Mesenteric fat pad (tissue), 1 donor: ENCODE measurements around the gene FBXO48. TPM values are rescaled to one million over a fixed set of nuclear protein-coding genes. Genes with fewer than 3 reads are reported as not detected.

Experiments used
- DNase-seq: peaks from one replicate; pipeline ENCODE4 v3.0.0-alpha.2; 2020; ENCODE audit warnings: low spot score
- total RNA-seq: library from RNA; stranded (reverse); fragmentation: NEBNext Ultra II Directional; extraction: Animal tissue kit (Norgen Biotek cat#: 25700); gene quantifications from one replicate; pipeline ENCODE4 v1.2.1, GENCODE V29; 2021
- donor health status: DM: yes; HTN: yes; CAD: no.

Gene FBXO48
- total RNA-seq, 1 donor from 2014 or later = 1.5 TPM

- no peak for DNase-seq
These were observed 28.4 kb downstream of the FBXO48 start for GRCh38 chr2:68438455-68439303.

GRCh38 chr2:68436270-68436669 lies 30.8 kb downstream of the FBXO48 start:
- no peak for DNase-seq

DNA sequence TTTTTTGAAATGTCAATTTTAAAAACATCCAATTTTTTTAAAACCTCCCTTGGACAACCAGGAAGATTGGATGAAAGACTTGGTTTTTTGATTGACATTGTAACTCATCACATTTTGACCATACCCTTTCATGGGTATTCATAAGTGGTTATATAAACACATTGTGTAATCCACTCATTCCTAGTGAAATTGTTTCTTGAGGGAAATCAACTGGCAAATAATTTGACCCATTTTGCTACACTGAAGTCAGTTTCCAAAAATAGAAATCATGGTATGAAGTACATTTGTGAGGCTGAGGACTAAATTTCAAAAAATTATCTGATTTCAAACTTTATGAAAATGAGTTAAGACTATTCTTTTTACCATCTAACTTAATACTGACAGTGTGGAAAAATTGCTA lies 31.5 kb downstream of the FBXO48 start:
- DNase-seq = no peak

DNA sequence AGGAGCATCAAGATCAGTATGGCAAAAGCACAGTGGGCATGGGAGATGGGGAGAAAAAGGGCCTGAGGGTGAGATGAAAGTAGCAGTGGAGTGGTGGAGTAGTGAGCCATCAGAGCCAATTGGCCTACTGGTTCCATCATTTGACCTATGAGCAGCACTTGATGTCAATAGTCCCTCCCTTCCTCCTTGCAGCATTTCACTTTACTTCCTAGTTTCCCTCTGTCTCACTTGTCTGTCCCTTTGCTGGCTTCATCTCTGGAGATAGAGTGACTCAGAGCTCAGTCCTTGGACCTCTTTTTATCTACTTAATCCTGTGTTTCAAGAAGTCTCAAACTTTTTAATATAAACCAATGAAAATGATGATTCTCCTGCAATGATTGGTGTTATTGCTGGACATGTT lies 32.1 kb downstream of the FBXO48 start:
- no peak for DNase-seq

- DNase-seq = no peak
These were observed 34.1 kb downstream of the FBXO48 start for GRCh38 chr2:68432696-68433658.

- DNase-seq = no peak
These were observed 35.6 kb downstream of the FBXO48 start for GRCh38 chr2:68431316-68431972.

- DNase-seq = no peak
These were observed 37.7 kb downstream of the FBXO48 start for GRCh38 chr2:68429311-68429826.

- no peak for DNase-seq
These were observed 38.3 kb downstream of the FBXO48 start for GRCh38 chr2:68428746-68429145.

- no peak for DNase-seq
These were observed 39.0 kb downstream of the FBXO48 start for GRCh38 chr2:68428126-68428525.

GRCh38 chr2:68426848-68427579 lies 40.1 kb downstream of the FBXO48 start:
- DNase-seq = no peak

DNA sequence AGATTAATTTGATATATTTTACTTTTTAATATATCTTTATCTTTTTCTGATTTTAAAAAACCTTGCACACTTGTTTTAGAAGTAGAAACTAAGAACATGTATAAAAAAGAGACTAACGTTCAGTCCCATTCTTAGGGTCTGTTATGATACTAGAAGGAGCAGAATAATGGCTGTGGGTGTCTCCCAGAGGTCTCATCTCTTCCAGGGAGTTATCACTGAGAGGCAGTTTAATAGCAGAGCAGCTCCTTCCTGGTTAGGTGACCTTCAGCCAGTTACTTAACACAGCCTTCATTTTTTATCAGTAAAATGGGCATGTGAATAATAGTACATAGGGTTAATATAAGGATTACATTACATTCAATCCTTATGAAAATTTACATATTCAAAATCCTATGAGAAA lies 40.6 kb downstream of the FBXO48 start:
- DNase-seq = no peak

- DNase-seq = no peak
These were observed 41.6 kb downstream of the FBXO48 start for GRCh38 chr2:68425503-68425902.

DNA sequence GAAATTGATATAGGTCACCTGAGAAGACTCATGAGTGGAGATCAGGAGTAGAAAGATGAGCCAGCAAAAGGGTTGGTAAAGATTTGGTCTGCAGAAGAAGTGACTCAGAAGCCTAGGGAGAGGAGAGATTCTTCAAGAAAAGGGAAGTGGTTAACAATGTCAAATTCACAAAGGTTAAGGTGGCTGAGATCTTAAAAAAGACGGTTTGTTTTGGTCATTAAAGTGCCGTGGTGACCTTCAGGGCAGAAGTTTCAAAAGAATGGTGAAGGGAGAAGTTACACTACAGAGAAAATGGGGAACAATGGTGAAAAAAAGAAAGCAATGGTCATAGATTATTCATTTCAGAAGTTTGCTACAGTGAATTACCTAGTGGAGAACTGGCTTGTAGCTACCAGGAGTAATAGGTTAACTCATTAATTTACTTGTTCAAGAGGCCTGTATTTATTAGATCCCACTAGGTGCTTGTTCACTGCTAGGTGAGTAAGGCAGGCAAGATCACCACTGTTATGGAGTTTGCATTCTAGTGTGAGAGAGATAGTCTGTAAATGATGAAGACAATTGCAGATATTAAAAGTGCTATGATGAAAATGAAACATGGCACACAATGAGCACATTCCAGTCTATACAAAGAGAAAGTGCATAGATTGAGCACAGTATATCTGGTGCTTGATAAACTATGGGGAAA lies 43.0 kb downstream of the FBXO48 start:
- no peak for DNase-seq

DNA sequence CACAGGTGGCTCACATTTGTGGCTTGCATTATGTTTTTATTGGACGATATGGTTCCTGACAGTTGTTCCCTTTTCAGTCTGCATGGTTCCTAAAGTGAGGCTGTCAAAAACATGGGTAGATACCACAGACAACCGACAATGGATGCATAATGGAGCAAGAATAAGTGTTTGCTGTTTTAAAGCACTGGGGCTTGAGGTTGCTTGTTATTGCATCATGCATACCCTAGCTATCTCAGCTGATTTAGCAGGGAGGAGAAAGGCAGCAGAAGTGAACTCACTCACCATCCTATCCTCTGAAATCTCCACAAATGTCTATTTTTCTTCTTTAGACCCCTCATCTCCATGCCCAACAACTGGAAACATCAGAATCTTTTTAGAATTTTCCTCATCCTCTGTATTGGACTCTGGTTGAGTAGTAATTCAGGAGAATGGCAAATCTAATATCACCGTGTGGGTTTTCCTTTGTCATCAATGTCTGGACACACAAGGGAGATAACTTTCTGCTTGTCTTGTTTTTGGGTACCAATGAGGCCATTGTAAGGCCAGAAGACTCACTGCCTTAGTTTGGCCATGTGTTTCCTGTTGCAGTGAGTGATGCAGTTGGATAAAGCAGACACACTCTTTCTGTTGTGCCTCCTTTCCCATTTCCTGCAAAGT lies 46.7 kb downstream of the FBXO48 start:
- DNase-seq = no peak

DNA sequence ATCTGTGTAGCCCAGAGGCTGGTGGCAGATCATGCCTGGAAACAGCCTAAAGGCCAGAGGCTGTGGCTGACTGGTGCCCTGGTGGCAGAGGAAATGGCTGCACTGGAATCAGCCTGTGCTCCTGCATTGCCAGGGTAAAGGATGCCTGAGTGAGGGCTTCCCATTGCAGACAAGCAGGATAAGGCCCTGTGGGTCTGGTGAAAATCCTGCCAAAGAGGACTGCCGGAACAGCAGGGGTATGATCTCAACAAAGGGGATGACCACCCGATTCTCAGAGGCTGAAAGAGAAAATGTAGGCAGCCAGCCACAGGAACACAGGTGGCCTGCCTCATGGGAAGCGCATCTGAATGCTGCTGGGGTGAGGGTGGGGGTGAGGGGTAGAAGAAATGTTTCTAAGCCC lies 48.2 kb downstream of the FBXO48 start:
- no peak for DNase-seq

- no peak for DNase-seq
These were observed 48.7 kb downstream of the FBXO48 start for GRCh38 chr2:68418419-68418818.

GRCh38 chr2:68417926-68418325 lies 49.2 kb downstream of the FBXO48 start:
- no peak for DNase-seq

- DNase-seq = no peak
These were observed 50.9 kb downstream of the FBXO48 start for GRCh38 chr2:68416081-68416675.

DNA sequence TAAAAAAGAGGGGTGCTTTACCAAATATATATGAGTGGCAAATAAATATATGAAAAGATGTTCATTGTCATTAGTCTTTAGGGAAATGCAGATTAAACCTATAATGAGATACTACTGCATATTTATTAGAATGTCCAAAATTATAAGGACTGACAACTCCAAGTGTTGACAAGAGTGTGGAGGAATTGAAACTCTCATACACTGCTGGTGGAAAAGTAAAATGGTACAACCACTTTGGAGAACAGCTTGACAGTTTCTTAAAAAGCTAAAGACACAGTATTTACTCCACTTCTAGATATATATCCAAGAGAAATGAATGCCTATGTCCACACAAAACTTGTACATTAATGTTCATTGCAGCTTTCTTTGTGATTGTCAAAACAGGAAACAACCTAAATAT lies 51.6 kb downstream of the FBXO48 start:
- no peak for DNase-seq
